Natural killer cell (primary cell): Measurements from ENCODE around the gene METTL16. TPM values are rescaled to one million over a fixed set of nuclear protein-coding genes. Genes with fewer than 3 reads are reported as not detected.
"Not testable (repeated sequence)": the region's sequence is repeated elsewhere in the genome, so short reads cannot be mapped to it uniquely, and the experiment has no call there.

ENCODE experiments used
- ATAC-seq, 3 donors: fragments of 150-1000 bp in 2 of 3; fragments of 200-7000 bp in 1 of 3; cut with Tn5 transposase; 1 replicate in 1 of 3; 2 replicates in 2 of 3; pipeline ENCODE4 v1.10.0; 2021; ENCODE audit warnings: mild to moderate bottlenecking in 2 of 3, moderate library complexity in 2 of 3
- DNase-seq, 2 donors: peaks; one replicate each; pipeline versions ENCODE4 v3.0.0 to v3.0.0-alpha.2; 2013 to 2021; ENCODE audit warnings: mixed read lengths in 1 of 2
- H3K27ac ChIP-seq: one replicate; pipeline ENCODE4 v1.5.1; 2013; ENCODE audit warnings: mild to moderate bottlenecking, low read length
- H3K27me3 ChIP-seq: one replicate; pipeline ENCODE4 v1.6.1; 2013; ENCODE audit warnings: low read length; ENCODE audit not compliant: control insufficient read depth, insufficient read depth
- H3K36me3 ChIP-seq: one replicate; pipeline ENCODE4 v1.6.1; 2013; ENCODE audit warnings: low read length; ENCODE audit not compliant: control insufficient read depth, insufficient read depth
- H3K4me1 ChIP-seq: one replicate; pipeline ENCODE4 v1.6.1; 2013; ENCODE audit warnings: low read length; ENCODE audit not compliant: control insufficient read depth, insufficient read depth
- H3K4me3 ChIP-seq: one replicate; pipeline ENCODE4 v1.5.1; 2013; ENCODE audit warnings: low read length
- H3K9me3 ChIP-seq: one replicate; pipeline ENCODE4 v1.6.1; 2013; ENCODE audit warnings: low read length; ENCODE audit not compliant: control insufficient read depth, insufficient read depth
- H3K27ac Mint-ChIP-seq, 2 donors: one replicate each; pipeline ENCODE4 v1.8.0; 2022; ENCODE audit warnings: mild to moderate bottlenecking in 2 of 2, mixed read lengths in 2 of 2, moderate library complexity in 1 of 2
- H3K27me3 Mint-ChIP-seq, 2 donors: one replicate each; pipeline ENCODE4 v1.8.0; 2022; ENCODE audit warnings: low read depth in 2 of 2, mixed read lengths in 2 of 2
- H3K36me3 Mint-ChIP-seq: one replicate; pipeline ENCODE4 v1.8.0; 2022; ENCODE audit warnings: mixed read lengths
- H3K4me1 Mint-ChIP-seq, 2 donors: one replicate each; pipeline ENCODE4 v1.8.0; 2022; ENCODE audit warnings: mixed read lengths in 2 of 2
- H3K4me3 Mint-ChIP-seq: one replicate; pipeline ENCODE4 v1.8.0; 2022; ENCODE audit warnings: mild to moderate bottlenecking, moderate library complexity, mixed read lengths
- H3K9me3 Mint-ChIP-seq, 2 donors: one replicate each; pipeline ENCODE4 v1.8.0; 2022; ENCODE audit warnings: mixed read lengths in 2 of 2
- WGBS: methylation state at CpG from one replicate; pipeline ENCODE4 v1.1.7; 2013; ENCODE audit warnings: missing lambda C conversion rate; ENCODE audit not compliant: insufficient coverage; 5-methylcytosine and 5-hydroxymethylcytosine counted together
- intact Hi-C: fragments of 100-400 bp; cut with micrococcal nuclease; formaldehyde crosslinking; loops from one replicate; pipeline ENCODE4 v1.14.2; 2022
- total RNA-seq, 4 donors: library from RNA; stranded (reverse); fragments of 120-200 nt in 1 of 4; gene quantifications; one replicate each; pipeline versions ENCODE4 v1.2.3 to v1.2.4, GENCODE V29; 2013 to 2022
- TF ChIP-seq, protein P1 (sequence below): fragments of 200-600 bp; IDR thresholded peaks from one replicate; pipeline ENCODE4 v1.8.0; 2022; ENCODE audit warnings: antibody characterized with exemption

Gene METTL16
- total RNA-seq, 3 donors from 2014 or later (not counting 1 experiment from before 2014, with no cell fraction given): 27.9 to 36.9 (median 32.0) TPM

DNA sequence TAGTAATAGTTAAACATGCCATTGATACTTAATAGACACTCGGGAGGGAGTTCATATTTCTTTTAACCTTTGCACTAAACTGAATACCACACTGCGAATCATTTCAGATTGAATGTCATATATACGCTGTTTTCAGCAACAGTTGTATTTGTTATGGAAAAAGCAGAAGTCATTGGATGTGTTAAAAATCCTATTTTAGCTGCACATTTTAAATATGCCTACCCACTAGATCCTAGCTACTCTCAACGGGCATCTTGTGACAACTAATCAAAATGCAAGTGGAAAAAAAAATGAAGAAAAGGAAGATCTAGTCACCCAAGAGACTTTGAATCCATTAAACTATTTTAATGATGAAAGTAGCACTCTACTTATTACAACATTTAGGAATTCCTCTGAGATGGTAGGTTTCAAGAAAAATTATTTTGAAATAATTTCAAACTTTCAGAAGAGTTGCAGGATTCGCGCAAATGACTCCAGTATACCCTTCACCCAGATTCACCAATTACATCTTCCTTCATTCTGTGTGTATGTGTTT lies 59.4 kb downstream of the METTL16 start:
- DNase-seq (no peak), ATAC-seq (no peak)
- Mint-ChIP-seq H3K9me3 (no peaks in the 10 kb centered on the region), H3K4me3 (no peak overlapping the region), H3K4me1 (peaks cover 0 to 3% of the 10 kb centered on the region in 2 donors), H3K27me3 (no peaks in the 10 kb centered on the region), H3K36me3 (no peaks in the 10 kb centered on the region), H3K27ac (no peak overlapping the region)
- WGBS: 80% methylated on average over 1 of the region's 6 CpGs
- H3K27me3 ChIP-seq: no peaks in the 10 kb centered on the region
- no peak overlapping the region for H3K27ac ChIP-seq
- no peaks in the 10 kb centered on the region for H3K9me3 ChIP-seq
- no peak overlapping the region for H3K4me3 ChIP-seq
- H3K4me1 ChIP-seq: no peaks in the 10 kb centered on the region
- intact Hi-C loops: no loop called here
- TF ChIP-seq, protein P1, sequence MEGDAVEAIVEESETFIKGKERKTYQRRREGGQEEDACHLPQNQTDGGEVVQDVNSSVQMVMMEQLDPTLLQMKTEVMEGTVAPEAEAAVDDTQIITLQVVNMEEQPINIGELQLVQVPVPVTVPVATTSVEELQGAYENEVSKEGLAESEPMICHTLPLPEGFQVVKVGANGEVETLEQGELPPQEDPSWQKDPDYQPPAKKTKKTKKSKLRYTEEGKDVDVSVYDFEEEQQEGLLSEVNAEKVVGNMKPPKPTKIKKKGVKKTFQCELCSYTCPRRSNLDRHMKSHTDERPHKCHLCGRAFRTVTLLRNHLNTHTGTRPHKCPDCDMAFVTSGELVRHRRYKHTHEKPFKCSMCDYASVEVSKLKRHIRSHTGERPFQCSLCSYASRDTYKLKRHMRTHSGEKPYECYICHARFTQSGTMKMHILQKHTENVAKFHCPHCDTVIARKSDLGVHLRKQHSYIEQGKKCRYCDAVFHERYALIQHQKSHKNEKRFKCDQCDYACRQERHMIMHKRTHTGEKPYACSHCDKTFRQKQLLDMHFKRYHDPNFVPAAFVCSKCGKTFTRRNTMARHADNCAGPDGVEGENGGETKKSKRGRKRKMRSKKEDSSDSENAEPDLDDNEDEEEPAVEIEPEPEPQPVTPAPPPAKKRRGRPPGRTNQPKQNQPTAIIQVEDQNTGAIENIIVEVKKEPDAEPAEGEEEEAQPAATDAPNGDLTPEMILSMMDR: no peak
- H3K36me3 ChIP-seq: peaks cover 3% of the 10 kb centered on the region

DNA sequence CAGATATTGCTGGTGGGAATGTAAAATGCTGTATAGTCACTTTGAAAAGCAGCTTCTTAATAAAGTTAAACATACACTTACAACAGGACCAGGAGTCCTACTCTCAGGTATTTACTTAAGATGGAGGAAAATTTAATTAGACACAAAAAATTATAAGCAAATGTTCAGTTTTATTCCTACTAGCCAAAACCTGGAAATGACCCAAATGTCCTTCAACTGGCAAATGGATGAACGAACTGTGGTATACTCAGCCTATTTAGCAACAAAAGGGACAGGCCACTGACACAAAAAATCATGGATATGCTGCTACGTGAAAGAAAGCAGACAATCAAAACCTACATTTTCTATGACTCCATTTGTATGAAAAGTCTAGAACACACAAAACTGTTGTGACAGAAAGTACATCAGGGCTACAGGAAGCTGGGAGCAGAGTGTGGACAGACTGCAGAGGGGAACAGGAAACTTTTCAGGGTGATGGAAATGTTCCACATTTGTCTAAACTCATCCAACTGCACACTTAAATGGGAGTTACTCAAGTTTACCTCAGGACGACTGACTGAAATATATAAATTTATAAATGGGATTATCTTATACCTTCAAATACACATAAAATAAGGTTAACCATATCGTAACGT lies 61.6 kb downstream of the METTL16 start:
- Histone ChIP-seq H3K4me3 (no peak overlapping the region), H3K36me3 (no peaks in the 10 kb centered on the region), H3K9me3 (no peaks in the 10 kb centered on the region), H3K27ac (no peak overlapping the region), H3K27me3 (no peaks in the 10 kb centered on the region), H3K4me1 (no peaks in the 10 kb centered on the region)
- intact Hi-C loops: no loop called here
- WGBS: 67% methylated on average over 4 of the region's 5 CpGs
- DNase-seq (no peak), ATAC-seq (no peak)
- H3K9me3 Mint-ChIP-seq: no peaks in the 10 kb centered on the region
- no peaks in the 10 kb centered on the region for H3K27me3 Mint-ChIP-seq
- H3K36me3 Mint-ChIP-seq: no peaks in the 10 kb centered on the region
- peaks cover 0 to 3% of the 10 kb centered on the region in 2 donors for H3K4me1 Mint-ChIP-seq
- TF ChIP-seq, protein P1: no peak
- no peak overlapping the region for H3K4me3 Mint-ChIP-seq
- H3K27ac Mint-ChIP-seq: no peak overlapping the region

DNA sequence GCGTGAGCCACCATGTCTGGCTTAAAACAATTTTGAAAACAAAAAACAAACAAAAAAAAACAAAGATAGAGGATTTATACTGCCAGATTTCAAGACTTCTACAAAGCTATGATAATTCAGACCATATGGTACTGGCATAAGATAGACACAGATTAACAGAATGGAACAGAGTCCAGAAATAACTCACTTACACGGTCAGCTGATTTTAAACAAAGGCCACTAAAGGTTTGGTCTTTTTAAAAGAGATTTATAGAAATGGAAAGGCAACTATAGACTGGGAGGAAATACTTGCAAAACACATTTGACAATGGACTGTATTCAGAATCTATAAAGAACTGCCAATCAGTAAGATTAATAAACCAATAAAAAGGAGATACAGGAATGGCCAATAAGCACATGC lies 62.2 kb downstream of the METTL16 start:
- Mint-ChIP-seq H3K27me3 (no peaks in the 10 kb centered on the region), H3K9me3 (no peaks in the 10 kb centered on the region), H3K4me1 (peaks cover 0 to 3% of the 10 kb centered on the region in 2 donors), H3K36me3 (no peaks in the 10 kb centered on the region), H3K4me3 (no peak overlapping the region), H3K27ac (peak overlapping the region in 1 of 2 donors; percentile 4)
- no peak for DNase-seq
- no peak for ATAC-seq
- H3K9me3 ChIP-seq: no peaks in the 10 kb centered on the region
- H3K36me3 ChIP-seq: no peaks in the 10 kb centered on the region
- H3K27ac ChIP-seq: no peak overlapping the region
- TF ChIP-seq, protein P1: no peak
- no peaks in the 10 kb centered on the region for H3K27me3 ChIP-seq
- 100% methylated on average over 2 of the region's 2 CpGs for whole genome bisulfite sequencing
- intact Hi-C loops: no loop called here
- H3K4me1 ChIP-seq: no peaks in the 10 kb centered on the region
- H3K4me3 ChIP-seq: no peak overlapping the region

DNA sequence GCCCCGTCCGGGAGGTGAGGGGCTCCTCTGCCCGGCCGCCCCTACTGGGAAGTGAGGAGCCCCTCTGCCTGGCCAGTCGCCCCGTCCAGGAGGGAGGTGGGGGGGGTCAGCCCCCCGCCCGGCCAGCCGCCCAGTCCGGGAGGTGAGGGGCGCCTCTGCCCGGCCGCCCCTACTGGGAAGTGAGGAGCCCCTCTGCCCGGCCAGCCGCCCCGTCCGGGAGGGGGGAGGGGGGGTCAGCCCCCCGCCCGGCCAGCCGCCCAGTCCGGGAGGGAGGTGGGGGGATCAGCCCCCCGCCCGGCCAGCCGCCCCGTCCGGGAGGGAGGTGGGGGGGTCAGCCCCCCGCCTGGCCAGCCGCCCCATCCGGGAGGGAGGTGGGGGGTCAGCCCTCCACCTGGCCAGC lies 64.2 kb downstream of the METTL16 start:
- intact Hi-C loops, H3K4me1 ChIP-seq, H3K36me3 ChIP-seq, H3K36me3 Mint-ChIP-seq, H3K27me3 Mint-ChIP-seq, H3K9me3 ChIP-seq, ATAC-seq, DNase-seq, H3K4me3 Mint-ChIP-seq, H3K4me3 ChIP-seq, H3K9me3 Mint-ChIP-seq, H3K4me1 Mint-ChIP-seq, H3K27ac ChIP-seq, H3K27ac Mint-ChIP-seq, H3K27me3 ChIP-seq: not testable (repeated sequence)
- no CpG with 5 or more reads among the region's 29 CpGs for WGBS
